Heart left ventricle (tissue), 13 donors: ENCODE results near the gene KCNQ2.

Source experiments
- POLR2A ChIP-seq, 2 donors: fragments of 450-650 bp; IDR thresholded peaks; one replicate each; pipeline ENCODE4 v1.6.1; 2017; ENCODE audit warnings: antibody characterized with exemption in 2 of 2, mild to moderate bottlenecking in 2 of 2, moderate library complexity in 2 of 2
- TF ChIP-seq, protein P1 (sequence below), 12 donors: fragments of 200-600 bp; sonication (generic) in 4 of 12; IDR thresholded peaks; one replicate each; pipeline versions ENCODE4 v1.5.0 to v1.8.0; 2018 to 2022; ENCODE audit warnings: antibody characterized with exemption in 12 of 12, mild to moderate bottlenecking in 5 of 12
- donor health status: ischemic (EF 13 %, LVEDD 7.1; RV severe dilation, severe dysfunction).
- donor health status: DM: no; HTN: yes; CAD: no.
- donor health status: DM: no; HTN: no; CAD: no.
- donor health status: ischemic (EF 25% LVEDD 6.9; RV normal size, moderate dysfunction).
- donor health status: ischemic (EF 25% LVEDD 5.7; RV mildly dilated, moderate dysfunction).
- donor health status: ischemic (EF 35%, LVEDD 5.7; RV mildly dilated, moderate dysfunction).
- donor health status: nonischemic (EF 11% LVEDD 7.7; RV severe dilation, severe dysfunction).
- donor health status: DM: yes; HTN: yes; CAD: no.
- donor health status: PGD.
- donor health status: ischemic (EF 29% LVEDD 5.4; RV normal size, mild dysfunction).
- donor health status: nonischemic (EF 23%, LVEDD 6.1; RV moderate dilation, normal function).

DNA sequence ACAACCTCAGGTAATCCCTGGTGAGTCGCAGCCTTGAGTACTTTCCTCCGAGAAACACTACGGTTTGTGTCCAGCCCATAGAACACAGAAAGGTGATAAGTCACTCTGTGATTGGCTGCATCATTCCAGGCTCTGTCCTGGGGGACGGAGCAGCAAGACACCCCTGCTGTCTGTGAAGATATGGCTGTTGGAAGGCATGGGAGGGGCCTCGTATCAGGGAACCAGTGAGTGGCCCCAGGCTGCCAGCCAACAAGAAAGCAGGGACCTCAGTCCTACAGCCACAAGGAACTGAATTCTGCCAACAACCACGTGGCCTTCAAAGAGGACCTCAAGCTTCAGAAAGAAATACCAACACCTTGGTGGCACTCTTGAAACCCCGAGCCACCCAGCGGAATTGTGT is 32.8 kb upstream of the KCNQ2 start:
- TF ChIP-seq, protein P1, sequence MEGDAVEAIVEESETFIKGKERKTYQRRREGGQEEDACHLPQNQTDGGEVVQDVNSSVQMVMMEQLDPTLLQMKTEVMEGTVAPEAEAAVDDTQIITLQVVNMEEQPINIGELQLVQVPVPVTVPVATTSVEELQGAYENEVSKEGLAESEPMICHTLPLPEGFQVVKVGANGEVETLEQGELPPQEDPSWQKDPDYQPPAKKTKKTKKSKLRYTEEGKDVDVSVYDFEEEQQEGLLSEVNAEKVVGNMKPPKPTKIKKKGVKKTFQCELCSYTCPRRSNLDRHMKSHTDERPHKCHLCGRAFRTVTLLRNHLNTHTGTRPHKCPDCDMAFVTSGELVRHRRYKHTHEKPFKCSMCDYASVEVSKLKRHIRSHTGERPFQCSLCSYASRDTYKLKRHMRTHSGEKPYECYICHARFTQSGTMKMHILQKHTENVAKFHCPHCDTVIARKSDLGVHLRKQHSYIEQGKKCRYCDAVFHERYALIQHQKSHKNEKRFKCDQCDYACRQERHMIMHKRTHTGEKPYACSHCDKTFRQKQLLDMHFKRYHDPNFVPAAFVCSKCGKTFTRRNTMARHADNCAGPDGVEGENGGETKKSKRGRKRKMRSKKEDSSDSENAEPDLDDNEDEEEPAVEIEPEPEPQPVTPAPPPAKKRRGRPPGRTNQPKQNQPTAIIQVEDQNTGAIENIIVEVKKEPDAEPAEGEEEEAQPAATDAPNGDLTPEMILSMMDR (IDR thresholded peaks at IDR 0.05): no peak
- no peak for TF ChIP-seq POLR2A (IDR thresholded peaks at IDR 0.05)
